IMR-90 (cell line): ENCODE results near the gene AQP7. TPM values are rescaled to one million over a fixed set of nuclear protein-coding genes. Genes with fewer than 3 reads are reported as not detected.
"Not testable (repeated sequence)": the region's sequence is repeated elsewhere in the genome, so short reads cannot be mapped to it uniquely, and the experiment has no call there.

Experiments used
- ATAC-seq: fragments of 200-7000 bp; cut with Tn5 transposase; 2 replicates; pipeline ENCODE4 v1.9.1; 2020; ENCODE audit warnings: low read depth, mild to moderate bottlenecking, moderate library complexity
- BruUV-seq: library from RNA; stranded (reverse); fragments of 400-500 nt; replicated peaks from 2 replicates; lab custom pipeline; 2021; lab: Mats Ljungman, UMichigan
- CTCF ChIA-PET: fragments of 300-600 bp; formaldehyde crosslinking; extraction: SDS; loops from one replicate; lab custom pipeline; 2021; ENCODE audit warnings: antibody characterized with exemption; lab: Yijun Ruan, JAX
- POLR2A ChIA-PET: fragments of 300-600 bp; sonication (Branson Sonifier 250); formaldehyde crosslinking; loops from one replicate; lab custom pipeline; 2022; ENCODE audit warnings: antibody characterized with exemption; ENCODE audit not compliant: unreplicated experiment; lab: Charles Lee
- DNase-seq: peaks from one replicate; pipeline ENCODE4 v3.0.0; 2013
- H2AFZ ChIP-seq: replicated peaks from 2 replicates; pipeline ENCODE3; 2013; ENCODE audit warnings: low read length, mild to moderate bottlenecking; ENCODE audit not compliant: poor library complexity
- H2AK5ac ChIP-seq: 2 replicates; pipeline ENCODE4 v1.6.1; 2013; ENCODE audit warnings: low read depth, low read length, inconsistent platforms
- H2AK9ac ChIP-seq: replicated peaks from 2 replicates; pipeline ENCODE3; 2013; ENCODE audit warnings: mild to moderate bottlenecking, low read depth, low read length, moderate library complexity; ENCODE audit not compliant: poor library complexity
- H2BK120ac ChIP-seq: 2 replicates; pipeline ENCODE4 v1.6.1; 2013; ENCODE audit warnings: low read depth, low read length, inconsistent platforms
- H2BK15ac ChIP-seq: 3 replicates; pipeline ENCODE4 v1.6.1; 2013; ENCODE audit warnings: low read depth, low read length, inconsistent platforms
- H2BK20ac ChIP-seq: 2 replicates; pipeline ENCODE4 v1.6.1; 2013; ENCODE audit warnings: low read depth, mild to moderate bottlenecking, inconsistent platforms, low read length, moderate library complexity
- H2BK5ac ChIP-seq: 2 replicates; pipeline ENCODE4 v1.6.1; 2013; ENCODE audit warnings: mild to moderate bottlenecking, low read depth, low read length, inconsistent platforms; ENCODE audit not compliant: poor library complexity, severe bottlenecking
- H3K14ac ChIP-seq: replicated peaks from 2 replicates; pipeline ENCODE4 v1.6.1; 2013; ENCODE audit warnings: low read depth, low read length, inconsistent platforms
- H3K18ac ChIP-seq: 2 replicates; pipeline ENCODE4 v1.6.1; 2013; ENCODE audit warnings: low read depth, low read length, control low read depth
- H3K23ac ChIP-seq: 2 replicates; pipeline ENCODE4 v1.6.1; 2013; ENCODE audit warnings: low read depth, low read length, inconsistent platforms
- H3K27ac ChIP-seq: 2 replicates; pipeline ENCODE4 v1.5.1; 2013; ENCODE audit warnings: mild to moderate bottlenecking, control low read depth, low read length; ENCODE audit not compliant: insufficient read depth
- H3K27me3 ChIP-seq: 2 replicates; pipeline ENCODE4 v1.6.1; 2013; ENCODE audit warnings: low read length; ENCODE audit not compliant: control insufficient read depth, insufficient read depth
- H3K36me3 ChIP-seq: 2 replicates; pipeline ENCODE4 v1.6.1; 2013; ENCODE audit warnings: low read length, mixed read lengths; ENCODE audit not compliant: control insufficient read depth, insufficient read depth
- H3K4ac ChIP-seq: 2 replicates; pipeline ENCODE4 v1.6.1; 2013; ENCODE audit warnings: low read depth, low read length, inconsistent platforms
- H3K4me1 ChIP-seq: 2 replicates; pipeline ENCODE4 v1.6.1; 2013; ENCODE audit warnings: low read length, mixed read lengths; ENCODE audit not compliant: control insufficient read depth, insufficient read depth
- H3K4me2 ChIP-seq: 2 replicates; pipeline ENCODE4 v1.6.1; 2013; ENCODE audit warnings: low read depth, mild to moderate bottlenecking, control low read depth, low read length, moderate library complexity
- H3K4me3 ChIP-seq: 2 replicates; pipeline ENCODE4 v1.5.1; 2013; ENCODE audit warnings: low read depth, mild to moderate bottlenecking, control low read depth, low read length, moderate library complexity; ENCODE audit not compliant: insufficient read depth
- H3K56ac ChIP-seq: 2 replicates; pipeline ENCODE4 v1.6.1; 2013; ENCODE audit warnings: low read length, inconsistent platforms; ENCODE audit not compliant: insufficient read depth; ENCODE audit errors: extremely low read depth
- H3K79me1 ChIP-seq, 2 experiments: 2 replicates each; pipeline ENCODE4 v1.6.1; 2013; ENCODE audit warnings: low read length in 2 of 2, inconsistent platforms in 1 of 2, low read depth in 1 of 2
- H3K9ac ChIP-seq: 2 replicates; pipeline ENCODE4 v1.6.1; 2013; ENCODE audit warnings: low read depth, low read length, control low read depth
- H3K9me1 ChIP-seq: 2 replicates; pipeline ENCODE4 v1.6.1; 2013; ENCODE audit warnings: low read length, inconsistent platforms; ENCODE audit not compliant: insufficient read depth
- H3K9me3 ChIP-seq: 2 replicates; pipeline ENCODE4 v1.6.1; 2013; ENCODE audit warnings: low read length; ENCODE audit not compliant: control insufficient read depth, insufficient read depth
- H4K20me1 ChIP-seq: 2 replicates; pipeline ENCODE4 v1.6.1; 2013; ENCODE audit warnings: low read length, inconsistent platforms; ENCODE audit not compliant: insufficient read depth
- H4K5ac ChIP-seq: 2 replicates; pipeline ENCODE4 v1.6.1; 2013; ENCODE audit warnings: mild to moderate bottlenecking, low read depth, low read length, control low read depth
- H4K8ac ChIP-seq, 2 experiments: 2 replicates each; pipeline ENCODE4 v1.6.1; 2013; ENCODE audit warnings: low read depth in 2 of 2, low read length in 2 of 2, control low read depth in 1 of 2, inconsistent platforms in 1 of 2
- H4K91ac ChIP-seq: 2 replicates; pipeline ENCODE4 v1.6.1; 2013; ENCODE audit warnings: low read depth, low read length, inconsistent platforms; ENCODE audit not compliant: insufficient read depth
- MAFK ChIP-seq: IDR thresholded peaks from 2 replicates; pipeline ENCODE4 v1.6.1; 2012; ENCODE audit warnings: low read depth, low read length, improper control_type of control experiment
- RCOR1 ChIP-seq: IDR thresholded peaks from 2 replicates; pipeline ENCODE4 v1.6.1; 2012; ENCODE audit warnings: mild to moderate bottlenecking, low read length, improper control_type of control experiment; ENCODE audit not compliant: insufficient replicate concordance
- WGBS, 2 experiments: methylation state at CpG; one replicate each; pipeline versions ENCODE4 v1.1.5 to v1.1.7; 2013; ENCODE audit warnings: missing lambda C conversion rate in 2 of 2; ENCODE audit not compliant: insufficient read length in 1 of 2; ENCODE audit errors: extremely low coverage in 2 of 2; 5-methylcytosine and 5-hydroxymethylcytosine counted together
- dilution Hi-C: fragments of 300-500 bp; cut with HindIII; formaldehyde crosslinking; loops from one replicate; pipeline ENCODE4 v1.14.3; 2018; ENCODE audit warnings: low sequenced_read_pairs; ENCODE audit not compliant: unreplicated experiment
- in situ Hi-C: fragments of 300-500 bp; cut with MboI; formaldehyde crosslinking; loops from 3 replicates; pipeline ENCODE4 v1.14.3; 2019; ENCODE audit warnings: low sequenced_read_pairs, inconsistent platforms, mixed read lengths
- intact Hi-C: fragments of 100-400 bp; cut with micrococcal nuclease; formaldehyde crosslinking; loops from 2 replicates; pipeline ENCODE4 v1.10.0; 2022
- polyA plus RNA-seq, 3 experiments: library from polyadenylated mRNA; depleted of rRNA; stranded (reverse); fragments of >200 nt; gene quantifications; 2 replicates each; pipeline ENCODE4 v1.2.3, GENCODE V29; 2012; ENCODE audit warnings: low replicate concordance in 1 of 3
- total RNA-seq: library from RNA; depleted of rRNA; stranded (reverse); fragments of >200 nt; gene quantifications from 2 replicates; pipeline ENCODE4 v1.2.3, GENCODE V29; 2012

The AQP7 gene
- total and polyA plus RNA-seq, 2 of the 4 experiments (the other 2 are of a cell fraction) = 0.07 TPM; not detected in 1

DNA sequence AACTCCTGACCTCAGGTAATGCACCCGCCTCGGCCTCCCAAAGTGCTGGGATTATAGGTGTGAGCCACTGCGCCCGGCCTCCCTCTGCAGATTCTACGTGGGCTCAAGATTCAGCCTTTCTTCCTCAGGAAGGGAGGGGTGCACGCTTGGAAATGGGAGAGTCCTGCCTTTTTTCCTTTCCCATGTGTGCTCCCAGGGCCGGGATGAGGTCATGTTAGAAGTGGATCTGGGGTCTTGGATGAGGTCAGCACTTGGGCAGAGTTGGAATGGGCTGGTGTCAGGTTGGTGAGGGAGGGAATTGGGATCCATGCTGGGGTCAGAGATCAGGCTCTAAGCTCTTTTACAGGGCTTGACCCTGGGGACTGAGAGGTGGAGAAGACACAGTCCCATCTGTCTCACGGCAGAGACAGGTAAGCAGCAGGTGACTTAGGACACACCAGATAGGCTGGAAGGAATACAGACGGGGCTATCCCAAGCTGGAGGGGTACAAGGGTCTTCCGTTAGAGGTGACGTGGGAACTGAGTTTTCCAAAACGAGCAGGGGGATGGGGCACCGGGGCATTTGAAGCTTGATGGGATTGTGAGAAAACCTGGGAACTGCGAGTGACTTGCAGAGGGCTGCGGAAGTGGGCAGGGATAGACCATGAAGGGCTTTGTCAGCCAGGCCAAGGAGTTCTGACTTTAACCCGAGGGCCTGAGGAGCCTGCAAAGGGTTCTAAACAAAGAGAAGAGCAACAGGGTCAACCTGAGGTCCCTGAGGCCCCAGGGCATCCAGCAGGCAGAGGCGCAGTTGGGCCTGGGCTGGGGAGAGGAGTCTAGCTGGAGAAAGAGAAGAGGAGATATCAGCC lies 1.8 kb upstream of the AQP7 start (continued):
- TF ChIP-seq MAFK = no peak
- no peak for TF ChIP-seq RCOR1

- POLR2A ChIA-PET, H2BK20ac ChIP-seq, H2BK15ac ChIP-seq, dilution Hi-C loops, H3K56ac ChIP-seq, H4K8ac ChIP-seq, H3K4me2 ChIP-seq, H4K20me1 ChIP-seq, H2AFZ ChIP-seq, H2BK120ac ChIP-seq, H3K79me1 ChIP-seq, H3K14ac ChIP-seq, H3K4me3 ChIP-seq, CTCF ChIA-PET, H2AK9ac ChIP-seq, H3K27me3 ChIP-seq, H3K36me3 ChIP-seq, H3K18ac ChIP-seq, BruUV-seq, H3K27ac ChIP-seq, H4K5ac ChIP-seq, H3K4ac ChIP-seq, H3K9ac ChIP-seq, H2AK5ac ChIP-seq, H3K23ac ChIP-seq, H2BK5ac ChIP-seq, H4K91ac ChIP-seq, H3K9me1 ChIP-seq, H3K4me1 ChIP-seq, DNase-seq, ATAC-seq, H3K9me3 ChIP-seq: not testable (repeated sequence)
- in situ Hi-C loops = loop anchor here (25.0 kb wide), 1 partner anchor 310 kb away; no protein-coding TSS in a partner anchor
- intact Hi-C loops = loop anchor here (2.0 to 10.0 kb wide), 3 partner anchors 65 to 323 kb away; no protein-coding TSS in a partner anchor
- WGBS, 2 experiments = 24% methylated on average over 3 of the region's 10 CpGs; no CpG with 5 or more reads in 1 of the 2 experiments
These were observed 559 bp downstream of the AQP7 start for GRCh38 chr9:33401809-33402208.

DNA sequence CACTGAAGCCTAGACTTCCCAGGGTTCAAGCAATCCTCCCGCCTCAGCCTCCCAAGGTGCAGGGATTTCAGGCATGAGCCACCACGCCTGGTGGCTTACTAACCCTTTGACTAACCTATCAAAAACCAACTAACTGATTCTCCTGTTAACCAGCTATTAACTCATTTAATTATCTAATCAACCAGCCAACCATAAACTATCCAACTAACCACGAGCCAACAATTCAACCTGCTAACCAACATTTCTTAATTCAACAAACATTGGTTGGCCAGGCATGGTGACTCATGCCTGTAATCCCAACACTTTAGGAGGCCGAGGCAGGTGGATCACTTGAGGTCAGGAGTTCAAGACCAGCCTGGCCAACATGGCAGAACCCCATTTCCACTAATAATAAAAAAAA lies 3.3 kb downstream of the AQP7 start:
- H4K8ac ChIP-seq, H3K18ac ChIP-seq, H3K4me3 ChIP-seq, H3K4me1 ChIP-seq, H4K5ac ChIP-seq, H4K91ac ChIP-seq, H3K14ac ChIP-seq, ATAC-seq, H3K9ac ChIP-seq, H2BK15ac ChIP-seq, H3K4ac ChIP-seq, POLR2A ChIA-PET, intact Hi-C loops, H4K20me1 ChIP-seq, H3K23ac ChIP-seq, H3K79me1 ChIP-seq, dilution Hi-C loops, H2BK5ac ChIP-seq, DNase-seq, H3K36me3 ChIP-seq, H3K9me3 ChIP-seq, H3K56ac ChIP-seq, in situ Hi-C loops, H2BK20ac ChIP-seq, H2BK120ac ChIP-seq, H2AK5ac ChIP-seq, H3K4me2 ChIP-seq, H3K27ac ChIP-seq, H3K27me3 ChIP-seq, H2AFZ ChIP-seq, H2AK9ac ChIP-seq, H3K9me1 ChIP-seq, BruUV-seq: not testable (repeated sequence)
- WGBS, 2 experiments = 83% methylated on average over 2 of the region's 4 CpGs; no CpG with 5 or more reads in 1 of the 2 experiments
- CTCF ChIA-PET = interaction anchor here (0.6 kb wide), 1 partner anchor 225 kb away, joined by 4 read pairs; no protein-coding TSS in a partner anchor
